K562 (cell line): ENCODE measurements around the gene LYRM1. TPM values are rescaled to one million over a fixed set of nuclear protein-coding genes. Genes with fewer than 3 reads are reported as not detected.

Experiments used
- ATF3 ChIP-seq, 2 experiments: fragments of 450-650 bp in 1 of 2; sonication (generic) in 1 of 2; formaldehyde crosslinking in 1 of 2; IDR thresholded peaks in 1 of 2; conservative IDR thresholded peaks in 1 of 2; 2 replicates each; pipeline versions ENCODE4 v1.6.1 to v1.8.1; 2016 to 2023; ENCODE audit warnings: mild to moderate bottlenecking in 2 of 2, moderate library complexity in 2 of 2, inconsistent platforms in 1 of 2, missing genetic modification reagents in 1 of 2
- CXXC5 ChIP-seq: fragments of 250-450 bp; sonication (Bioruptor Pico); IDR thresholded peaks from 2 replicates; pipeline ENCODE4 v1.8.0; 2022; ENCODE audit warnings: inconsistent platforms, mild to moderate bottlenecking, moderate library complexity
- E2F3 ChIP-seq: fragments of 250-450 bp; sonication (Bioruptor Pico); IDR thresholded peaks from 2 replicates; pipeline ENCODE4 v1.4.0; 2020; ENCODE audit warnings: mild to moderate bottlenecking
- E4F1 ChIP-seq: fragments of 250-450 bp; sonication (Bioruptor Pico); IDR thresholded peaks from 2 replicates; pipeline ENCODE4 v1.5.0; 2021; ENCODE audit warnings: mild to moderate bottlenecking, borderline replicate concordance
- HDAC1 ChIP-seq, 2 experiments: fragments of 450-650 bp; IDR thresholded peaks; 2 replicates each; pipeline ENCODE4 v1.6.1; 2016 to 2017; ENCODE audit warnings: inconsistent platforms in 1 of 2, mild to moderate bottlenecking in 1 of 2, moderate library complexity in 1 of 2
- HDAC2 ChIP-seq: fragments of 450-650 bp; IDR thresholded peaks from 2 replicates; pipeline ENCODE4 v1.6.1; 2016; ENCODE audit warnings: mild to moderate bottlenecking
- HNRNPH1 ChIP-seq: fragments of 200-400 bp; formaldehyde crosslinking; optimal IDR thresholded peaks from 2 replicates; pipeline ENCODE3; 2017; ENCODE audit warnings: low read depth, mild to moderate bottlenecking, low read length, moderate library complexity
- PCBP2 ChIP-seq: fragments of 200-400 bp; formaldehyde crosslinking; IDR thresholded peaks from 2 replicates; pipeline ENCODE4 v1.6.1; 2018; ENCODE audit warnings: low read length, low read depth, mild to moderate bottlenecking, moderate library complexity; ENCODE audit not compliant: poor library complexity, severe bottlenecking
- POLR2B ChIP-seq: fragments of 450-650 bp; IDR thresholded peaks from 2 replicates; pipeline ENCODE4 v1.6.1; 2018; ENCODE audit warnings: low read depth; ENCODE audit not compliant: partially characterized antibody
- RB1 ChIP-seq: fragments of 450-650 bp; IDR thresholded peaks from 2 replicates; pipeline ENCODE4 v1.6.1; 2017; ENCODE audit warnings: low read depth, mild to moderate bottlenecking
- RCOR1 ChIP-seq, 2 experiments: IDR thresholded peaks; 2 replicates each; pipeline ENCODE4 v1.6.1; 2012; ENCODE audit warnings: low read depth in 2 of 2, low read length in 2 of 2, borderline replicate concordance in 1 of 2, improper control_type of control experiment in 1 of 2
- SREBF1 ChIP-seq: fragments of 150-350 bp; IDR thresholded peaks from 2 replicates; pipeline ENCODE4 v1.6.1; 2014; ENCODE audit warnings: antibody characterized with exemption, low read depth, low read length, borderline replicate concordance
- TBL1XR1 ChIP-seq, 2 experiments: IDR thresholded peaks; 2 replicates each; pipeline ENCODE4 v1.6.1; 2012; ENCODE audit warnings: improper control_type of control experiment in 2 of 2, low read length in 2 of 2, mild to moderate bottlenecking in 1 of 2
- ZBTB9 ChIP-seq: fragments of 450-650 bp; formaldehyde crosslinking; IDR thresholded peaks from 2 replicates; pipeline ENCODE4 v1.4.0; 2020; ENCODE audit warnings: mild to moderate bottlenecking, moderate library complexity
- ZNF124 ChIP-seq: sonication (generic); formaldehyde crosslinking; IDR thresholded peaks from 2 replicates; pipeline ENCODE4 v1.8.1; 2022; ENCODE audit warnings: missing genetic modification reagents
- ZNF263 ChIP-seq: sonication (generic); formaldehyde crosslinking; IDR thresholded peaks from 2 replicates; pipeline ENCODE4 v1.8.0; 2022; ENCODE audit warnings: mild to moderate bottlenecking, missing genetic modification reagents, borderline replicate concordance
- ZNF431 ChIP-seq: sonication (generic); formaldehyde crosslinking; IDR thresholded peaks from 2 replicates; pipeline ENCODE4 v1.8.0; 2022; ENCODE audit warnings: mild to moderate bottlenecking, missing genetic modification reagents
- polyA plus RNA-seq, 8 experiments: library from polyadenylated mRNA; depleted of rRNA in 4 of 8; stranded (reverse) in 5 of 8; unstranded in 3 of 8; fragments of >200 nt; fragmentation: Nextera tagmentation in 2 of 8; fragmentation: Illumina TruSeq in 1 of 8; extraction: Ambion mirVana in 2 of 8; extraction: Trizol in 1 of 8; gene quantifications; 2 replicates each; pipeline versions ENCODE4 v1.2.1 to v1.2.3, GENCODE V29; 2011 to 2014; ENCODE audit warnings: inconsistent platforms in 1 of 8, missing spikeins in 1 of 8
- total RNA-seq, 7 experiments: library from RNA; depleted of rRNA in 6 of 7; stranded (reverse); fragments of >200 nt in 6 of 7; fragmentation: Illumina TruSeq in 2 of 7; extraction: Trizol in 2 of 7; gene quantifications; 2 replicates each; pipeline versions ENCODE4 v1.2.1 to v1.2.3, GENCODE V29; 2011 to 2021; ENCODE audit warnings: low replicate concordance in 1 of 7
- TF ChIP-seq, protein P1 (sequence below): sonication (generic); formaldehyde crosslinking; IDR thresholded peaks from 2 replicates; pipeline ENCODE4 v1.8.1; 2023; ENCODE audit warnings: mild to moderate bottlenecking, missing genetic modification reagents
- TF ChIP-seq, protein P2 (sequence below): fragments of 450-650 bp; IDR thresholded peaks from 2 replicates; pipeline ENCODE4 v1.6.1; 2016; ENCODE audit warnings: missing biosample characterization, missing genetic modification characterization

The LYRM1 gene
- total and polyA plus RNA-seq, 9 of the 15 experiments (the other 6 are each of a cell fraction or from before 2014, with no cell fraction given), result 17.5 to 44.1 (median 32.7) TPM

GRCh38 chr16:20900299-20901067 lies at the start of gene LYRM1, which contains the start of gene DCUN1D3 (continued):
- peak; percentile 16 to 19; a peak in 1 of 4 replicates for TF ChIP-seq TBL1XR1 (IDR thresholded peaks at IDR 0.05; ENCODE audit: low read length in 2 of 2)
- TF ChIP-seq RCOR1 (IDR thresholded peaks at IDR 0.05; ENCODE audit: borderline replicate concordance in 1 of 2, low read depth in 2 of 2, low read length in 2 of 2), result peak; percentile 52 to 54; a peak in 2 of 4 replicates
- peak; percentile 88 for TF ChIP-seq CXXC5 (CRISPR knock-in tag)
- TF ChIP-seq HDAC1 (IDR thresholded peaks at IDR 0.05), result peak in 1 of 2 experiments; percentile 73; a peak in 1 of 4 replicates
- peak; percentile 71 for TF ChIP-seq POLR2B
- no peak for TF ChIP-seq ZNF431 (CRISPR knock-in tag)
- TF ChIP-seq HNRNPH1, result no peak
- TF ChIP-seq, protein P1, sequence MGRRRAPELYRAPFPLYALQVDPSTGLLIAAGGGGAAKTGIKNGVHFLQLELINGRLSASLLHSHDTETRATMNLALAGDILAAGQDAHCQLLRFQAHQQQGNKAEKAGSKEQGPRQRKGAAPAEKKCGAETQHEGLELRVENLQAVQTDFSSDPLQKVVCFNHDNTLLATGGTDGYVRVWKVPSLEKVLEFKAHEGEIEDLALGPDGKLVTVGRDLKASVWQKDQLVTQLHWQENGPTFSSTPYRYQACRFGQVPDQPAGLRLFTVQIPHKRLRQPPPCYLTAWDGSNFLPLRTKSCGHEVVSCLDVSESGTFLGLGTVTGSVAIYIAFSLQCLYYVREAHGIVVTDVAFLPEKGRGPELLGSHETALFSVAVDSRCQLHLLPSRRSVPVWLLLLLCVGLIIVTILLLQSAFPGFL (CRISPR knock-in tag), result no peak
- TF ChIP-seq ATF3 (IDR thresholded peaks at IDR 0.05), result peak; percentile 98
- 0 out of 2 replicates have a peak, but pooled peaks have one; percentile 54 for TF ChIP-seq ATF3 (CRISPR knock-in tag; conservative IDR thresholded peaks at IDR 0.05)
- TF ChIP-seq RB1, result peak; percentile 63; the same call in 1 of the 2 replicates
- no peak for TF ChIP-seq ZNF124 (CRISPR knock-in tag)
- TF ChIP-seq ZNF263 (CRISPR knock-in tag), result 0 out of 2 replicates have a peak, but pooled peaks have one; percentile 38
- TF ChIP-seq, protein P2, sequence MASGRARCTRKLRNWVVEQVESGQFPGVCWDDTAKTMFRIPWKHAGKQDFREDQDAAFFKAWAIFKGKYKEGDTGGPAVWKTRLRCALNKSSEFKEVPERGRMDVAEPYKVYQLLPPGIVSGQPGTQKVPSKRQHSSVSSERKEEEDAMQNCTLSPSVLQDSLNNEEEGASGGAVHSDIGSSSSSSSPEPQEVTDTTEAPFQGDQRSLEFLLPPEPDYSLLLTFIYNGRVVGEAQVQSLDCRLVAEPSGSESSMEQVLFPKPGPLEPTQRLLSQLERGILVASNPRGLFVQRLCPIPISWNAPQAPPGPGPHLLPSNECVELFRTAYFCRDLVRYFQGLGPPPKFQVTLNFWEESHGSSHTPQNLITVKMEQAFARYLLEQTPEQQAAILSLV, result peak; percentile 83; the same call in 1 of the 2 replicates
- TF ChIP-seq E2F3 (CRISPR knock-in tag), result no peak
- peak; percentile 64; the same call in 1 of the 2 replicates for TF ChIP-seq HDAC2
- TF ChIP-seq ZBTB9 (CRISPR knock-in tag), result 0 out of 2 replicates have a peak, but pooled peaks have one; percentile 11
- TF ChIP-seq PCBP2, result no peak
- no peak for TF ChIP-seq E4F1 (CRISPR knock-in tag)
- TF ChIP-seq SREBF1, result 0 out of 2 replicates have a peak, but pooled peaks have one; percentile 63
